Measurements from ENCODE around the gene CPVL. TPM values are rescaled to one million over a fixed set of nuclear protein-coding genes. Genes with fewer than 3 reads are reported as not detected.

The CPVL gene
- total and polyA plus RNA-seq, 2 of the 4 experiments (the other 2 are of a cell fraction), result not detected

GRCh38 chr7:29119538-29119937 lies 26.8 kb downstream of the CPVL start:
- H2AK5ac ChIP-seq (ENCODE audit: low read depth, low read length), result no peak overlapping the region
- in situ Hi-C loops (cut with MboI; ENCODE audit: low sequenced_read_pairs) (loop anchor here (25.0 kb wide), 2 partner anchors 732 to 832 kb away; no protein-coding TSS in a partner anchor), intact Hi-C loops (cut with micrococcal nuclease) (no loop called here), dilution Hi-C loops (cut with HindIII; ENCODE audit: low sequenced_read_pairs, unreplicated experiment) (no loop called here)
- ChIA-PET POLR2A (ENCODE audit: unreplicated experiment) (no interaction called here), CTCF (interaction anchor here (1.4 kb wide), 1 partner anchor 289 kb away, joined by 5 read pairs; no protein-coding TSS in a partner anchor)
- no peak overlapping the region for H3K4ac ChIP-seq (ENCODE audit: low read depth, low read length)
- no peak overlapping the region for H3K4me3 ChIP-seq (ENCODE audit: insufficient read depth, low read depth, low read length)
- H2BK20ac ChIP-seq (ENCODE audit: low read depth, low read length), result no peak overlapping the region
- no peak overlapping the region for H2BK120ac ChIP-seq (ENCODE audit: low read depth, low read length)
- DNase-seq, result no peak
- no TSS peak for BruUV-seq (replicated peaks)
- no peak for ATAC-seq (ENCODE audit: low read depth)
- H3K4me2 ChIP-seq (ENCODE audit: low read depth, low read length), result no peak overlapping the region
- H3K36me3 ChIP-seq (ENCODE audit: control insufficient read depth, insufficient read depth, low read length), result no peaks in the 10 kb centered on the region
- H4K20me1 ChIP-seq (ENCODE audit: insufficient read depth, low read length), result no peaks in the 10 kb centered on the region
- no peak overlapping the region for H4K5ac ChIP-seq (ENCODE audit: low read depth, low read length)
- H3K9me1 ChIP-seq (ENCODE audit: insufficient read depth, low read length), result no peaks in the 10 kb centered on the region
- no peak overlapping the region for H3K14ac ChIP-seq (replicated peaks; ENCODE audit: low read depth, low read length)
- no peak overlapping the region for H2AFZ ChIP-seq (replicated peaks; ENCODE audit: low read length, poor library complexity)
- H2BK15ac ChIP-seq (ENCODE audit: low read depth, low read length), result no peak overlapping the region
- H3K56ac ChIP-seq (ENCODE audit: extremely low read depth, insufficient read depth, low read length), result no peak overlapping the region
- H3K18ac ChIP-seq (ENCODE audit: low read depth, low read length), result no peak overlapping the region
- H3K79me1 ChIP-seq (ENCODE audit: low read depth in 1 of 2, low read length in 2 of 2), result no peaks in the 10 kb centered on the region
- no peak overlapping the region for H3K9ac ChIP-seq (ENCODE audit: low read depth, low read length)
- H3K23ac ChIP-seq (ENCODE audit: low read depth, low read length), result no peak overlapping the region
- H3K4me1 ChIP-seq (ENCODE audit: control insufficient read depth, insufficient read depth, low read length), result no peaks in the 10 kb centered on the region
- H4K91ac ChIP-seq (ENCODE audit: insufficient read depth, low read depth, low read length), result no peak overlapping the region
- H2AK9ac ChIP-seq (replicated peaks; ENCODE audit: low read depth, low read length, poor library complexity), result no peak overlapping the region
- no peak for TF ChIP-seq SMC3 (IDR thresholded peaks at IDR 0.05; ENCODE audit: low read depth, low read length)
- no peak for TF ChIP-seq FOS (IDR thresholded peaks at IDR 0.05; ENCODE audit: low read depth, low read length)
- no peak for TF ChIP-seq NFE2L2 (IDR thresholded peaks at IDR 0.05; ENCODE audit: low read depth, low read length)
- no peak for TF ChIP-seq BHLHE40 (IDR thresholded peaks at IDR 0.05; ENCODE audit: low read depth, low read length)
- TF ChIP-seq MXI1 (IDR thresholded peaks at IDR 0.05; ENCODE audit: borderline replicate concordance, low read depth, low read length), result no peak
- TF ChIP-seq RAD21 (IDR thresholded peaks at IDR 0.05; ENCODE audit: low read length), result no peak
- no peaks in the 10 kb centered on the region for H3K9me3 ChIP-seq (ENCODE audit: control insufficient read depth, insufficient read depth, low read length)
- H4K8ac ChIP-seq (ENCODE audit: low read depth in 2 of 2, low read length in 2 of 2), result no peak overlapping the region
- no peak overlapping the region for H2BK5ac ChIP-seq (ENCODE audit: low read depth, low read length, poor library complexity, severe bottlenecking)
- WGBS, 2 experiments (ENCODE audit: extremely low coverage in 2 of 2, insufficient read length in 1 of 2), result no CpG with 5 or more reads among the region's 3 CpGs
- H3K27ac ChIP-seq (ENCODE audit: insufficient read depth, low read length), result no peak overlapping the region
- H3K27me3 ChIP-seq (ENCODE audit: control insufficient read depth, insufficient read depth, low read length), result no peaks in the 10 kb centered on the region

Measured in IMR-90 (cell line).